GM18517 (cell line): ENCODE measurements around the gene HMSD.
"Not testable (repeated sequence)": the region's sequence is repeated elsewhere in the genome, so short reads cannot be mapped to it uniquely, and the experiment has no call there.

Source experiments
- ATAC-seq: cut with Tn5 transposase; IDR thresholded peaks from one replicate; pipeline ENCODE4 v1.9.1; 2021; ENCODE audit warnings: mild to moderate bottlenecking, moderate library complexity; ENCODE audit not compliant: unreplicated experiment

HMSD gene

GRCh38 chr18:63949068-63949737 is at the start of gene HMSD:
TSS of gene HMSD (plus strand) at chr18:63949301. CDS start at chr18:63953456, 4,155 bp downstream.
- peak; percentile 86 for ATAC-seq

- ATAC-seq: no peak
These were observed 45.1 kb upstream of the HMSD start for GRCh38 chr18:63903851-63904570.

GRCh38 chr18:63904694-63905093 is 44.4 kb upstream of the HMSD start:
- ATAC-seq: no peak

GRCh38 chr18:63905361-63905760 is 43.7 kb upstream of the HMSD start:
- ATAC-seq: no peak

- no peak for ATAC-seq
These were observed 43.0 kb upstream of the HMSD start for GRCh38 chr18:63906056-63906455.

GRCh38 chr18:63907664-63908063 is 41.4 kb upstream of the HMSD start, which contains the start of gene SERPINB10:
TSS of gene SERPINB10 (plus strand) at chr18:63907958. CDS start at chr18:63915511, 7,553 bp downstream.
- ATAC-seq: peak; percentile 65

GRCh38 chr18:63908858-63909257 is 40.2 kb upstream of the HMSD start:
- no peak for ATAC-seq

- peak; percentile 64 for ATAC-seq
These were observed 39.2 kb upstream of the HMSD start for GRCh38 chr18:63909870-63910269.

- ATAC-seq: no peak
These were observed 31.3 kb upstream of the HMSD start for GRCh38 chr18:63917817-63918216.

GRCh38 chr18:63922049-63922448 is 27.1 kb upstream of the HMSD start:
- ATAC-seq: no peak

GRCh38 chr18:63924551-63924950 is 24.6 kb upstream of the HMSD start:
- no peak for ATAC-seq

- no peak for ATAC-seq
These were observed 20.8 kb upstream of the HMSD start for GRCh38 chr18:63928331-63928730.

- not testable (repeated sequence) for ATAC-seq
These were observed 19.7 kb upstream of the HMSD start for GRCh38 chr18:63929369-63929768.

GRCh38 chr18:63930773-63931354 is 18.2 kb upstream of the HMSD start:
- ATAC-seq: no peak

- peak; percentile 98 for ATAC-seq
These were observed 12.8 kb upstream of the HMSD start for GRCh38 chr18:63936156-63936931.

GRCh38 chr18:63936932-63937393 is 12.1 kb upstream of the HMSD start:
- peak; percentile 19 for ATAC-seq

- no peak for ATAC-seq
These were observed 9.1 kb upstream of the HMSD start for GRCh38 chr18:63940008-63940407.

GRCh38 chr18:63940543-63941050 is 8.5 kb upstream of the HMSD start:
- not testable (repeated sequence) for ATAC-seq

GRCh38 chr18:63947051-63947790 is 1.9 kb upstream of the HMSD start:
- no peak for ATAC-seq

GRCh38 chr18:63951302-63951705 is 2.2 kb downstream of the HMSD start:
- peak; percentile 53 for ATAC-seq
